ENCODE data around the gene PARD6B. TPM values are rescaled to one million over a fixed set of nuclear protein-coding genes. Genes with fewer than 3 reads are reported as not detected.

PARD6B gene
- total and polyA plus RNA-seq, 2 of the 13 experiments (the other 11 are each of a cell fraction or from before 2014, with no cell fraction given): 6.9 to 22.2 TPM

DNA sequence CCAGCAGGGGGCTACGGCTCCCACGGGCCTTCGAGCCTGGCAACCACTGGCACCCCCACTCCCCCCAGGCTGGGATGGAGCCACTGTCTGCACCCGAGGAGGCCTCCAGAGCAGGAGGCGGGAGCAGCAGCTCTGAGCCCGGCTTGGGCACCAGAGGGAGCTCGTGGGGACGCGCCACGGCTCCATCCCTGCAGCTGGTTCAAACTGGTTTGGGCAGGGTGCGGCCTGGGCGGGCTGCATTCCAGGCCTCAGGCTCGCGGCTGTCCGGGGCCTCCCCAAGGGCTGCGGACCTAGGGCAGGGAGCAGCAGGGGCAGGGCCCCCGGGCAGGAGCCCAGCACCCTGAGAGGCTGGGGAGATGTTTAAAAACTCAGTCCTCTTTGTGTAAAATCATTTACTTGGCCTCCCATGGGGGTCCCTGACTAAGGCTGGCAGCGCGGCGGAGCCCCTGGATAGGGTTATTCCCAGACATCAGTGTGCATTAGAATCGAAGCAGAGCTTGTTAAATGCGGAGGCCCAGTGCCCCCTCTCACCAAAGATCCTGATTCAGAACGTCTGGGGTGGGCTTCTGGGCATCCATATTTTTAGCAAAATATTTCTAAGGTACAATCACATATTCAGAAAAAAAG is 59.4 kb downstream of the PARD6B start (continued):
- TF ChIP-seq SCMH1 (CRISPR knock-in tag; IDR thresholded peaks at IDR 0.05; ENCODE audit: borderline replicate concordance) (no peak), TBP (CRISPR knock-in tag; IDR thresholded peaks at IDR 0.05) (peak; percentile 92; the same call in 1 of the 2 replicates), ZFP62 (CRISPR knock-in tag; IDR thresholded peaks at IDR 0.05) (no peak), TFDP2 (CRISPR knock-in tag; IDR thresholded peaks at IDR 0.05) (peak; percentile 96), MBD4 (IDR thresholded peaks at IDR 0.05; ENCODE audit: borderline replicate concordance, low read length) (no peak), SOX13 (IDR thresholded peaks at IDR 0.05) (peak; percentile 95), SOX13 (CRISPR knock-in tag; conservative IDR thresholded peaks at IDR 0.05 in 1 of 2, IDR thresholded peaks at IDR 0.05 in 1 of 2) (peak in 1 of 2 experiments; percentile 69; a peak in 2 of 4 replicates), CHD2 (IDR thresholded peaks at IDR 0.05; ENCODE audit: low read depth, low read length) (no peak), SMAD9 (CRISPR knock-in tag; IDR thresholded peaks at IDR 0.05) (no peak), HNRNPLL (IDR thresholded peaks at IDR 0.05; ENCODE audit: low read depth, low read length, poor library complexity, severe bottlenecking) (peak; percentile 70), ZNF33A (CRISPR knock-in tag; IDR thresholded peaks at IDR 0.05; ENCODE audit: borderline replicate concordance) (0 out of 2 replicates have a peak, but pooled peaks have one; percentile 65), DNMT3B (CRISPR knock-in tag; conservative IDR thresholded peaks at IDR 0.05) (no peak; the same call in 1 of the 2 replicates), ZMYM4 (CRISPR knock-in tag; IDR thresholded peaks at IDR 0.05) (peak; percentile 91; the same call in 1 of the 2 replicates), MAFF (IDR thresholded peaks at IDR 0.05; ENCODE audit: low read depth, low read length) (no peak), KLF9 (CRISPR knock-in tag; IDR thresholded peaks at IDR 0.05; ENCODE audit: low read depth) (no peak), MYC (CRISPR knock-in tag; IDR thresholded peaks at IDR 0.05; ENCODE audit: borderline replicate concordance) (peak; percentile 94), RFXANK (CRISPR knock-in tag; IDR thresholded peaks at IDR 0.05) (no peak), TEAD2 (CRISPR knock-in tag; IDR thresholded peaks at IDR 0.05) (peak; percentile 95; the same call in 1 of the 2 replicates), MTF2 (CRISPR knock-in tag; IDR thresholded peaks at IDR 0.05; ENCODE audit: borderline replicate concordance) (peak; percentile 97; the same call in 1 of the 2 replicates), MIER3 (CRISPR knock-in tag; IDR thresholded peaks at IDR 0.05; ENCODE audit: borderline replicate concordance) (peak; percentile 52; the same call in 1 of the 2 replicates), MTA1 (CRISPR knock-in tag; IDR thresholded peaks at IDR 0.05; ENCODE audit: borderline replicate concordance) (peak; percentile 94; the same call in 1 of the 2 replicates), TIGD3 (CRISPR knock-in tag; IDR thresholded peaks at IDR 0.05; ENCODE audit: borderline replicate concordance) (peak; percentile 97), RCOR2 (CRISPR knock-in tag; IDR thresholded peaks at IDR 0.05) (peak; percentile 91), SRF (IDR thresholded peaks at IDR 0.05; ENCODE audit: low read depth, low read length) (peak; percentile 2; the same call in 1 of the 2 replicates), ZNF589 (CRISPR knock-in tag; conservative IDR thresholded peaks at IDR 0.05) (no peak), NFIB (CRISPR knock-in tag; IDR thresholded peaks at IDR 0.05; ENCODE audit: borderline replicate concordance) (no peak), PLRG1 (conservative IDR thresholded peaks at IDR 0.05) (no peak), KLF13 (CRISPR knock-in tag; IDR thresholded peaks at IDR 0.05) (peak; percentile 75), KAT8 (CRISPR knock-in tag; IDR thresholded peaks at IDR 0.05) (peak; percentile 84)
- TF ChIP-seq, protein P1, sequence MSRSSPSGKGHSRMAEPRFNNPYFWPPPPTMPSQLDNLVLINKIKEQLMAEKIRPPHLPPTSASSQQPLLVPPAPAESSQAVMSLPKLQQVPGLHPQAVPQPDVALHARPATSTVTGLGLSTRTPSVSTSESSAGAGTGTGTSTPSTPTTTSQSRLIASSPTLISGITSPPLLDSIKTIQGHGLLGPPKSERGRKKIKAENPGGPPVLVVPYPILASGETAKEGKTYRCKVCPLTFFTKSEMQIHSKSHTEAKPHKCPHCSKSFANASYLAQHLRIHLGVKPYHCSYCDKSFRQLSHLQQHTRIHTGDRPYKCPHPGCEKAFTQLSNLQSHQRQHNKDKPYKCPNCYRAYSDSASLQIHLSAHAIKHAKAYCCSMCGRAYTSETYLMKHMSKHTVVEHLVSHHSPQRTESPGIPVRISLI (CRISPR knock-in tag; IDR thresholded peaks at IDR 0.05; ENCODE audit: borderline replicate concordance): peak; percentile 72; the same call in 1 of the 2 replicates

Data from HepG2 (cell line).